Activated effector memory CD4-positive, alpha-beta T cell treated with anti-CD3 and anti-CD28 coated beads, Interleukin-2, amount 50 U/mL, for 16 hours (primary cell): ENCODE measurements around the gene KATNB1.

Experiments
- DNase-seq: peaks from one replicate; pipeline ENCODE4 v3.0.0-alpha.2; 2020

The KATNB1 gene

GRCh38 chr16:57759131-57759530 lies 23.6 kb downstream of the KATNB1 start:
- no peak for DNase-seq

- DNase-seq: no peak
These were observed 24.2 kb downstream of the KATNB1 start for GRCh38 chr16:57759541-57760356.

- DNase-seq: no peak
These were observed 25.0 kb downstream of the KATNB1 start for GRCh38 chr16:57760357-57761160.

- no peak for DNase-seq
These were observed 25.7 kb downstream of the KATNB1 start for GRCh38 chr16:57761301-57761700.

GRCh38 chr16:57761957-57762356 lies 26.4 kb downstream of the KATNB1 start:
- no peak for DNase-seq

- DNase-seq: no peak
These were observed 26.9 kb downstream of the KATNB1 start for GRCh38 chr16:57762365-57763040.

GRCh38 chr16:57763285-57764005 lies 27.9 kb downstream of the KATNB1 start:
- DNase-seq: no peak

- DNase-seq: no peak
These were observed 28.4 kb downstream of the KATNB1 start for GRCh38 chr16:57764006-57764340.

GRCh38 chr16:57764341-57765159 lies 29.0 kb downstream of the KATNB1 start:
- no peak for DNase-seq

GRCh38 chr16:57765160-57765728 lies 29.7 kb downstream of the KATNB1 start:
- DNase-seq: no peak

GRCh38 chr16:57766714-57767348 lies 31.3 kb downstream of the KATNB1 start:
- DNase-seq: no peak

GRCh38 chr16:57769541-57770145 lies 34.1 kb downstream of the KATNB1 start:
- DNase-seq: no peak

- DNase-seq: no peak
These were observed 34.8 kb downstream of the KATNB1 start for GRCh38 chr16:57770361-57770760.

GRCh38 chr16:57771141-57771785 lies 35.7 kb downstream of the KATNB1 start:
- no peak for DNase-seq

GRCh38 chr16:57773019-57773418 lies 37.4 kb downstream of the KATNB1 start:
- DNase-seq: no peak

GRCh38 chr16:57773655-57774295 lies 38.2 kb downstream of the KATNB1 start:
- DNase-seq: no peak

GRCh38 chr16:57774705-57775285 lies 39.2 kb downstream of the KATNB1 start:
- DNase-seq: no peak

- no peak for DNase-seq
These were observed 40.3 kb downstream of the KATNB1 start for GRCh38 chr16:57775661-57776469.
